WTC11 (cell line): ENCODE data around the gene DAB1. TPM values are rescaled to one million over a fixed set of nuclear protein-coding genes. Genes with fewer than 3 reads are reported as not detected.

Experiments
- ATAC-seq: fragments of 200-7000 bp; cut with Tn5 transposase; 2 replicates; pipeline ENCODE4 v1.10.0; 2021; ENCODE audit warnings: mild to moderate bottlenecking, moderate library complexity
- CTCF ChIA-PET: fragments of 300-600 bp; sonication (Branson Sonifier 250); formaldehyde crosslinking; loops from one replicate; lab custom pipeline; 2021; ENCODE audit warnings: antibody characterized with exemption; lab: Charles Lee
- POLR2A ChIA-PET: fragments of 350-600 bp; sonication (Branson Sonifier 250); formaldehyde crosslinking; loops from one replicate; lab custom pipeline; 2021; ENCODE audit warnings: antibody characterized with exemption; lab: Charles Lee
- DNase-seq: peaks from one replicate; pipeline ENCODE4 v3.0.0; 2021; ENCODE audit warnings: low spot score
- H3K27ac Mint-ChIP-seq: 2 replicates; pipeline ENCODE4 v1.8.0; 2021; ENCODE audit warnings: mixed read lengths
- H3K27me3 Mint-ChIP-seq: 2 replicates; pipeline ENCODE4 v1.8.0; 2021; ENCODE audit warnings: low read depth, mild to moderate bottlenecking, moderate library complexity, mixed read lengths
- H3K36me3 Mint-ChIP-seq: 2 replicates; pipeline ENCODE4 v1.8.0; 2021; ENCODE audit warnings: mixed read lengths
- H3K4me1 Mint-ChIP-seq: 2 replicates; pipeline ENCODE4 v1.8.0; 2022; ENCODE audit warnings: mixed read lengths
- H3K4me3 Mint-ChIP-seq: 2 replicates; pipeline ENCODE4 v1.8.0; 2021; ENCODE audit warnings: mild to moderate bottlenecking, moderate library complexity, mixed read lengths
- H3K9me3 Mint-ChIP-seq: 2 replicates; pipeline ENCODE4 v1.8.0; 2021; ENCODE audit warnings: mixed read lengths
- CTCF ChIP-seq: fragments of 200-600 bp; IDR thresholded peaks from 2 replicates; pipeline ENCODE4 v1.8.0; 2022; ENCODE audit warnings: antibody characterized with exemption
- EMX1 ChIP-seq: fragments of 250-450 bp; sonication (Bioruptor Pico); IDR thresholded peaks from 2 replicates; pipeline ENCODE4 v1.8.0; 2021; ENCODE audit warnings: mild to moderate bottlenecking
- ETV6 ChIP-seq: sonication (generic); formaldehyde crosslinking; IDR thresholded peaks from 2 replicates; pipeline ENCODE4 v1.8.1; 2022; ENCODE audit warnings: mild to moderate bottlenecking, missing genetic modification reagents
- FOXP4 ChIP-seq: sonication (generic); formaldehyde crosslinking; IDR thresholded peaks from 2 replicates; pipeline ENCODE4 v1.8.0; 2022; ENCODE audit warnings: mild to moderate bottlenecking, missing genetic modification reagents
- GRHL2 ChIP-seq: fragments of 250-450 bp; sonication (Bioruptor Pico); IDR thresholded peaks from 2 replicates; pipeline ENCODE4 v1.8.0; 2022; ENCODE audit warnings: mild to moderate bottlenecking, moderate library complexity; ENCODE audit not compliant: insufficient replicate concordance, severe bottlenecking
- KAT7 ChIP-seq: sonication (generic); formaldehyde crosslinking; IDR thresholded peaks from 2 replicates; pipeline ENCODE4 v1.8.1; 2023; ENCODE audit warnings: missing genetic modification reagents, mild to moderate bottlenecking, borderline replicate concordance
- TP53 ChIP-seq: sonication (generic); formaldehyde crosslinking; IDR thresholded peaks from 2 replicates; pipeline ENCODE4 v1.8.1; 2023; ENCODE audit warnings: mild to moderate bottlenecking, missing genetic modification reagents
- total RNA-seq: library from RNA; stranded (reverse); gene quantifications from 3 replicates; pipeline ENCODE4 v1.2.3, GENCODE V29; 2021
- TF ChIP-seq, protein P1 (sequence below): sonication (generic); formaldehyde crosslinking; IDR thresholded peaks from 2 replicates; pipeline ENCODE4 v1.8.1; 2023; ENCODE audit warnings: mild to moderate bottlenecking, missing genetic modification reagents, borderline replicate concordance
- TF ChIP-seq, protein P2 (sequence below): sonication (generic); formaldehyde crosslinking; IDR thresholded peaks from 2 replicates; pipeline ENCODE4 v1.8.1; 2022; ENCODE audit warnings: mild to moderate bottlenecking, missing genetic modification reagents, moderate library complexity, borderline replicate concordance
- TF ChIP-seq, protein P3 (sequence below): fragments of 250-450 bp; sonication (Bioruptor Pico); IDR thresholded peaks from 2 replicates; pipeline ENCODE4 v1.9.0; 2021; ENCODE audit warnings: mild to moderate bottlenecking
- TF ChIP-seq, protein P4 (sequence below): sonication (generic); formaldehyde crosslinking; IDR thresholded peaks from 2 replicates; pipeline ENCODE4 v1.8.1; 2023; ENCODE audit warnings: mild to moderate bottlenecking, missing genetic modification reagents

DAB1 gene
- total RNA-seq, 1 experiment from 2014 or later = 10.7 TPM

DNA sequence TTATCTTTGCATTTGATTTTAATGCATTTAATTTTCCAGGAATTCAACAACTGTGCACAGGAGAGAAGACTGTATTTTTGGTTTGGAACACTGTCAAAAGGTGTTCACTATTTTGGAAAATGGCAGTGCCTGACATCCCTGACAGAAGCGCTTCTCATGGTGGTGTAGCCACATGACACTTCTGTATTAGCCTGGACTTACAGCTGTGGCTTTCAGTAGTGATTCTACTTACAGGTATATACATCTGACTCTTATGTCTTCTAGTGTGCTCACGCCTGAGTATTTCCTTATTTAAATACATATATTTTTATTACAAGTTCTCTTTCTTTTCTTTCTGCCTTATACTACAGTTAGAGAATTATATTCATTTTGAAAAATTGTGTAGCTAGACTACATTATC, 405.7 kb downstream of the DAB1 start (continued):
- TF ChIP-seq, protein P1, sequence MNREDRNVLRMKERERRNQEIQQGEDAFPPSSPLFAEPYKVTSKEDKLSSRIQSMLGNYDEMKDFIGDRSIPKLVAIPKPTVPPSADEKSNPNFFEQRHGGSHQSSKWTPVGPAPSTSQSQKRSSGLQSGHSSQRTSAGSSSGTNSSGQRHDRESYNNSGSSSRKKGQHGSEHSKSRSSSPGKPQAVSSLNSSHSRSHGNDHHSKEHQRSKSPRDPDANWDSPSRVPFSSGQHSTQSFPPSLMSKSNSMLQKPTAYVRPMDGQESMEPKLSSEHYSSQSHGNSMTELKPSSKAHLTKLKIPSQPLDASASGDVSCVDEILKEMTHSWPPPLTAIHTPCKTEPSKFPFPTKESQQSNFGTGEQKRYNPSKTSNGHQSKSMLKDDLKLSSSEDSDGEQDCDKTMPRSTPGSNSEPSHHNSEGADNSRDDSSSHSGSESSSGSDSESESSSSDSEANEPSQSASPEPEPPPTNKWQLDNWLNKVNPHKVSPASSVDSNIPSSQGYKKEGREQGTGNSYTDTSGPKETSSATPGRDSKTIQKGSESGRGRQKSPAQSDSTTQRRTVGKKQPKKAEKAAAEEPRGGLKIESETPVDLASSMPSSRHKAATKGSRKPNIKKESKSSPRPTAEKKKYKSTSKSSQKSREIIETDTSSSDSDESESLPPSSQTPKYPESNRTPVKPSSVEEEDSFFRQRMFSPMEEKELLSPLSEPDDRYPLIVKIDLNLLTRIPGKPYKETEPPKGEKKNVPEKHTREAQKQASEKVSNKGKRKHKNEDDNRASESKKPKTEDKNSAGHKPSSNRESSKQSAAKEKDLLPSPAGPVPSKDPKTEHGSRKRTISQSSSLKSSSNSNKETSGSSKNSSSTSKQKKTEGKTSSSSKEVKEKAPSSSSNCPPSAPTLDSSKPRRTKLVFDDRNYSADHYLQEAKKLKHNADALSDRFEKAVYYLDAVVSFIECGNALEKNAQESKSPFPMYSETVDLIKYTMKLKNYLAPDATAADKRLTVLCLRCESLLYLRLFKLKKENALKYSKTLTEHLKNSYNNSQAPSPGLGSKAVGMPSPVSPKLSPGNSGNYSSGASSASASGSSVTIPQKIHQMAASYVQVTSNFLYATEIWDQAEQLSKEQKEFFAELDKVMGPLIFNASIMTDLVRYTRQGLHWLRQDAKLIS (CRISPR knock-in tag) = no peak
- TF ChIP-seq KAT7 (CRISPR knock-in tag) (no peak), GRHL2 (no peak), EMX1 (CRISPR knock-in tag) (no peak), TP53 (no peak)
- TF ChIP-seq, protein P2, sequence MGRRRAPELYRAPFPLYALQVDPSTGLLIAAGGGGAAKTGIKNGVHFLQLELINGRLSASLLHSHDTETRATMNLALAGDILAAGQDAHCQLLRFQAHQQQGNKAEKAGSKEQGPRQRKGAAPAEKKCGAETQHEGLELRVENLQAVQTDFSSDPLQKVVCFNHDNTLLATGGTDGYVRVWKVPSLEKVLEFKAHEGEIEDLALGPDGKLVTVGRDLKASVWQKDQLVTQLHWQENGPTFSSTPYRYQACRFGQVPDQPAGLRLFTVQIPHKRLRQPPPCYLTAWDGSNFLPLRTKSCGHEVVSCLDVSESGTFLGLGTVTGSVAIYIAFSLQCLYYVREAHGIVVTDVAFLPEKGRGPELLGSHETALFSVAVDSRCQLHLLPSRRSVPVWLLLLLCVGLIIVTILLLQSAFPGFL (CRISPR knock-in tag) = no peak

- Mint-ChIP-seq H3K4me1 (no peaks in the 10 kb centered on the region), H3K27me3 (no peaks in the 10 kb centered on the region), H3K36me3 (no peaks in the 10 kb centered on the region), H3K9me3 (0 out of 2 replicates have a peak, but pooled peaks cover 3% of the 10 kb centered on the region), H3K4me3 (no peak overlapping the region), H3K27ac (no peak overlapping the region)
- no peak for TF ChIP-seq FOXP4 (CRISPR knock-in tag)
- TF ChIP-seq ETV6 (CRISPR knock-in tag) = no peak
- peak; percentile 66; the same call in 1 of the 2 replicates for TF ChIP-seq CTCF
- TF ChIP-seq, protein P3, sequence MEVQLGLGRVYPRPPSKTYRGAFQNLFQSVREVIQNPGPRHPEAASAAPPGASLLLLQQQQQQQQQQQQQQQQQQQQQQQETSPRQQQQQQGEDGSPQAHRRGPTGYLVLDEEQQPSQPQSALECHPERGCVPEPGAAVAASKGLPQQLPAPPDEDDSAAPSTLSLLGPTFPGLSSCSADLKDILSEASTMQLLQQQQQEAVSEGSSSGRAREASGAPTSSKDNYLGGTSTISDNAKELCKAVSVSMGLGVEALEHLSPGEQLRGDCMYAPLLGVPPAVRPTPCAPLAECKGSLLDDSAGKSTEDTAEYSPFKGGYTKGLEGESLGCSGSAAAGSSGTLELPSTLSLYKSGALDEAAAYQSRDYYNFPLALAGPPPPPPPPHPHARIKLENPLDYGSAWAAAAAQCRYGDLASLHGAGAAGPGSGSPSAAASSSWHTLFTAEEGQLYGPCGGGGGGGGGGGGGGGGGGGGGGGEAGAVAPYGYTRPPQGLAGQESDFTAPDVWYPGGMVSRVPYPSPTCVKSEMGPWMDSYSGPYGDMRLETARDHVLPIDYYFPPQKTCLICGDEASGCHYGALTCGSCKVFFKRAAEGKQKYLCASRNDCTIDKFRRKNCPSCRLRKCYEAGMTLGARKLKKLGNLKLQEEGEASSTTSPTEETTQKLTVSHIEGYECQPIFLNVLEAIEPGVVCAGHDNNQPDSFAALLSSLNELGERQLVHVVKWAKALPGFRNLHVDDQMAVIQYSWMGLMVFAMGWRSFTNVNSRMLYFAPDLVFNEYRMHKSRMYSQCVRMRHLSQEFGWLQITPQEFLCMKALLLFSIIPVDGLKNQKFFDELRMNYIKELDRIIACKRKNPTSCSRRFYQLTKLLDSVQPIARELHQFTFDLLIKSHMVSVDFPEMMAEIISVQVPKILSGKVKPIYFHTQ = no peak
- TF ChIP-seq, protein P4, sequence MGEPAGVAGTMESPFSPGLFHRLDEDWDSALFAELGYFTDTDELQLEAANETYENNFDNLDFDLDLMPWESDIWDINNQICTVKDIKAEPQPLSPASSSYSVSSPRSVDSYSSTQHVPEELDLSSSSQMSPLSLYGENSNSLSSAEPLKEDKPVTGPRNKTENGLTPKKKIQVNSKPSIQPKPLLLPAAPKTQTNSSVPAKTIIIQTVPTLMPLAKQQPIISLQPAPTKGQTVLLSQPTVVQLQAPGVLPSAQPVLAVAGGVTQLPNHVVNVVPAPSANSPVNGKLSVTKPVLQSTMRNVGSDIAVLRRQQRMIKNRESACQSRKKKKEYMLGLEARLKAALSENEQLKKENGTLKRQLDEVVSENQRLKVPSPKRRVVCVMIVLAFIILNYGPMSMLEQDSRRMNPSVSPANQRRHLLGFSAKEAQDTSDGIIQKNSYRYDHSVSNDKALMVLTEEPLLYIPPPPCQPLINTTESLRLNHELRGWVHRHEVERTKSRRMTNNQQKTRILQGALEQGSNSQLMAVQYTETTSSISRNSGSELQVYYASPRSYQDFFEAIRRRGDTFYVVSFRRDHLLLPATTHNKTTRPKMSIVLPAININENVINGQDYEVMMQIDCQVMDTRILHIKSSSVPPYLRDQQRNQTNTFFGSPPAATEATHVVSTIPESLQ (CRISPR knock-in tag) = no peak
- DNase-seq (peak; percentile 59), ATAC-seq (peak; percentile 75)
- POLR2A ChIA-PET = no interaction called here
- CTCF ChIA-PET = interaction anchor here (0.7 to 1.5 kb wide), 2 partner anchors 27 to 49 kb away, joined by 3 to 4 read pairs; no protein-coding TSS in a partner anchor
These were observed 406.1 kb downstream of the DAB1 start for GRCh38 chr1:57017717-57018116.
